Fibroblast of villous mesenchyme (primary cell): Measurements from ENCODE around the gene MADD. TPM values are rescaled to one million over a fixed set of nuclear protein-coding genes. Genes with fewer than 3 reads are reported as not detected.

Source experiments
- DNase-seq: peaks from one replicate; pipeline ENCODE4 v3.0.0-alpha.2; 2010; ENCODE audit warnings: low read depth
- H3K4me3 ChIP-seq: 2 replicates; pipeline ENCODE4 v1.5.1; 2011; ENCODE audit warnings: low read depth, mild to moderate bottlenecking, low read length
- total RNA-seq: library from RNA; depleted of rRNA; stranded (reverse); fragments of >200 nt; gene quantifications from 2 replicates; pipeline ENCODE4 v1.2.3, GENCODE V29; 2012
- TF ChIP-seq, protein P1 (sequence below): IDR thresholded peaks from 2 replicates; pipeline ENCODE4 v1.5.1; 2012; ENCODE audit warnings: low read depth, mild to moderate bottlenecking, low read length; ENCODE audit not compliant: insufficient read depth

MADD gene
- total RNA-seq, 1 donor: 27.2 TPM

GRCh38 chr11:47264521-47264920, 5.4 kb upstream of the MADD start:
- TF ChIP-seq, protein P1, sequence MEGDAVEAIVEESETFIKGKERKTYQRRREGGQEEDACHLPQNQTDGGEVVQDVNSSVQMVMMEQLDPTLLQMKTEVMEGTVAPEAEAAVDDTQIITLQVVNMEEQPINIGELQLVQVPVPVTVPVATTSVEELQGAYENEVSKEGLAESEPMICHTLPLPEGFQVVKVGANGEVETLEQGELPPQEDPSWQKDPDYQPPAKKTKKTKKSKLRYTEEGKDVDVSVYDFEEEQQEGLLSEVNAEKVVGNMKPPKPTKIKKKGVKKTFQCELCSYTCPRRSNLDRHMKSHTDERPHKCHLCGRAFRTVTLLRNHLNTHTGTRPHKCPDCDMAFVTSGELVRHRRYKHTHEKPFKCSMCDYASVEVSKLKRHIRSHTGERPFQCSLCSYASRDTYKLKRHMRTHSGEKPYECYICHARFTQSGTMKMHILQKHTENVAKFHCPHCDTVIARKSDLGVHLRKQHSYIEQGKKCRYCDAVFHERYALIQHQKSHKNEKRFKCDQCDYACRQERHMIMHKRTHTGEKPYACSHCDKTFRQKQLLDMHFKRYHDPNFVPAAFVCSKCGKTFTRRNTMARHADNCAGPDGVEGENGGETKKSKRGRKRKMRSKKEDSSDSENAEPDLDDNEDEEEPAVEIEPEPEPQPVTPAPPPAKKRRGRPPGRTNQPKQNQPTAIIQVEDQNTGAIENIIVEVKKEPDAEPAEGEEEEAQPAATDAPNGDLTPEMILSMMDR: no peak
- no peak overlapping the region for H3K4me3 ChIP-seq
- no peak for DNase-seq

GRCh38 chr11:47267876-47268275, 2.1 kb upstream of the MADD start:
- no peak for DNase-seq
- no peak overlapping the region for H3K4me3 ChIP-seq
- TF ChIP-seq, protein P1: no peak

DNA sequence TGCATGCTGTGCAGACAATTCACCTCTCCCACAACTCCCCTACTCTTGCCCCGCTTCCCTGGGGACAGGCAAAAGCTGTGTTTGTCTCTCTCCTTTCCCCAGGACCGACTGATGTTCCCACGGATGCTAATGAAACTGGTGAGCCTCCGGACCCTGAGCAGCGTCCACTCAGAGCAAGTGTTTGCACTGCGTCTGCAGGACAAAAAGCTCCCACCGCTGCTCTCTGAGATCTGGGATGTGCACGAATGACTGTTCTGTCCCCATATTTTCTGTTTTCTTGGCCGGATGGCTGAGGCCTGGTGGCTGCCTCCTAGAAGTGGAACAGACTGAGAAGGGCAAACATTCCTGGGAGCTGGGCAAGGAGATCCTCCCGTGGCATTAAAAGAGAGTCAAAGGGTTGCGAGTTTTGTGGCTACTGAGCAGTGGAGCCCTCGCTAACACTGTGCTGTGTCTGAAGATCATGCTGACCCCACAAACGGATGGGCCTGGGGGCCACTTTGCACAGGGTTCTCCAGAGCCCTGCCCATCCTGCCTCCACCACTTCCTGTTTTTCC, 1.4 kb upstream of the MADD start:
- no peak for DNase-seq
- TF ChIP-seq, protein P1: no peak
- no peak overlapping the region for H3K4me3 ChIP-seq

GRCh38 chr11:47269002-47269828, 718 bp upstream of the MADD start:
- peak; percentile 91 for DNase-seq
- peak overlapping the region; percentile 79 for H3K4me3 ChIP-seq
- TF ChIP-seq, protein P1: peak; percentile 27

- H3K4me3 ChIP-seq: peak overlapping the region; percentile 79
- TF ChIP-seq, protein P1: peak; percentile 15
- peak; percentile 71 for DNase-seq
Measured at GRCh38 chr11:47270331-47271271, 668 bp downstream of the MADD start.

DNA sequence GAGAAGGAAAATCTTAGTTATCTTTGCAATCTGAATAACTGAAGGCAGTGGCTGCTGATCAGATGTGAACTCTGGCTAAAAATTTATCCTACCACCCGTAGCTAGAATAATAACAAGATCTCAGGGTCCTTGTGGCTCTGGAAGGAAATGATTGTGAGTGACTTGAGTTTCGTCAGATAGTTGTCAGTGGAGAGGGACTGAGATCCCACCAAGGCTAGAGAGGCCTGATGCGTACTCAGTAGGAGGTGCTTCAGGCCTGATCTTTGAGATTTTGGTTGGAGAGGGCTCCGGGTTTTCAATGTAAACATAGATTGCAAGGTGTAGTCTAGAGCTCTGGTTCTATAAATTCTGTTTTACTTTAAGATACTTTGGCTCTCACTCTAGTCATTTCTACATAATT, 1.4 kb downstream of the MADD start:
- TF ChIP-seq, protein P1: no peak
- DNase-seq: no peak
- peak overlapping the region; percentile 79 for H3K4me3 ChIP-seq
